SIG-M5 treated with dmso at 0.1 percent for 504 hours (cell line): ENCODE data around the gene ZNF768.
"Not testable (repeated sequence)": the region's sequence is repeated elsewhere in the genome, so short reads cannot be mapped to it uniquely, and the experiment has no call there.

ENCODE experiments used
- DNase-seq: peaks from one replicate; lab custom pipeline; 2025; ENCODE audit not compliant: unreplicated experiment; lab: John Stamatoyannopoulos, UW

Gene ZNF768

GRCh38 chr16:30556125-30556473 is 29.7 kb upstream of the ZNF768 start:
- no peak for DNase-seq

GRCh38 chr16:30555315-30556124 is 29.2 kb upstream of the ZNF768 start:
- DNase-seq = no peak

- DNase-seq = no peak
These were observed 28.4 kb upstream of the ZNF768 start for GRCh38 chr16:30554557-30555314.

- DNase-seq = no peak
These were observed 27.1 kb upstream of the ZNF768 start for GRCh38 chr16:30553393-30553899.

GRCh38 chr16:30552956-30553355 is 26.6 kb upstream of the ZNF768 start:
- DNase-seq = no peak

- DNase-seq = no peak
These were observed 25.4 kb upstream of the ZNF768 start for GRCh38 chr16:30551781-30552180.

GRCh38 chr16:30548416-30549253 is 22.3 kb upstream of the ZNF768 start:
- no peak for DNase-seq

- DNase-seq = peak; percentile 37
These were observed 19.7 kb upstream of the ZNF768 start for GRCh38 chr16:30546115-30546514.

- DNase-seq = no peak
These were observed 16.7 kb upstream of the ZNF768 start for GRCh38 chr16:30543067-30543466.

GRCh38 chr16:30541502-30542329 is 15.3 kb upstream of the ZNF768 start:
- no peak for DNase-seq

- DNase-seq = not testable (repeated sequence)
These were observed 14.6 kb upstream of the ZNF768 start for GRCh38 chr16:30540916-30541464.

GRCh38 chr16:30539986-30540526 is 13.7 kb upstream of the ZNF768 start:
- not testable (repeated sequence) for DNase-seq

- no peak for DNase-seq
These were observed 12.9 kb upstream of the ZNF768 start for GRCh38 chr16:30539000-30539964.

GRCh38 chr16:30536391-30537024 is 10.1 kb upstream of the ZNF768 start:
- peak; percentile 48 for DNase-seq

- DNase-seq = peak; percentile 76
These were observed 9.4 kb upstream of the ZNF768 start for GRCh38 chr16:30535777-30536190.

GRCh38 chr16:30535106-30535776 is 8.9 kb upstream of the ZNF768 start:
- DNase-seq = no peak

- DNase-seq = peak; percentile 74
These were observed 8.2 kb upstream of the ZNF768 start, which contains the start of gene ZNF747 for GRCh38 chr16:30534368-30535105. Gene ZNF747, minus strand, starts transcription at chr16:30534858. Its CDS starts 179 bp downstream, at chr16:30534679.
